NCI-H1694 (cell line): Measurements from ENCODE around the gene REN.

Experiments
- DNase-seq: peaks from one replicate; lab custom pipeline; 2025; lab: John Stamatoyannopoulos, UW

REN gene

DNA sequence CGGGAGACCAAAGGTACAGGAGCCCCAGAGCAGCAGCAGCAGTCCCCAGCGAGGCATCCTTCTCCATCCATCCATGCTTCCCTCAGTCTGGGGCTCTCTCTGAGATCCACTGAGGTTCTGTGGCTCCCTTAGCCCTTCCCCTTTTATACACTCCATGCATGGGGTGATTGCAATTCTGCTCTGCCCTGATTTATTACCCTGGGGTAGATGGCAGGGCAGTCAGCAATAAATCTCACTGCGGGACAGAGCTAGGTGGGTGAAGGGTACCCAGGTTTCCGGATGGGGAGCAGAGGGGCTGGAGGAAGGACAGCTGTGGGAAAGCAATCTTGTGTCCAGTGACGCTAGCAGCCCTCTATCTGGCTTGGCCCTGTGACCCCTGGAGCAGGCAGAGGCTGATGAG lies at the start of gene REN:
TSS of gene REN (minus strand) at position 119 of the 400 bp plus-strand sequence. CDS start at position 75, 44 bp downstream.
- no peak for DNase-seq

DNA sequence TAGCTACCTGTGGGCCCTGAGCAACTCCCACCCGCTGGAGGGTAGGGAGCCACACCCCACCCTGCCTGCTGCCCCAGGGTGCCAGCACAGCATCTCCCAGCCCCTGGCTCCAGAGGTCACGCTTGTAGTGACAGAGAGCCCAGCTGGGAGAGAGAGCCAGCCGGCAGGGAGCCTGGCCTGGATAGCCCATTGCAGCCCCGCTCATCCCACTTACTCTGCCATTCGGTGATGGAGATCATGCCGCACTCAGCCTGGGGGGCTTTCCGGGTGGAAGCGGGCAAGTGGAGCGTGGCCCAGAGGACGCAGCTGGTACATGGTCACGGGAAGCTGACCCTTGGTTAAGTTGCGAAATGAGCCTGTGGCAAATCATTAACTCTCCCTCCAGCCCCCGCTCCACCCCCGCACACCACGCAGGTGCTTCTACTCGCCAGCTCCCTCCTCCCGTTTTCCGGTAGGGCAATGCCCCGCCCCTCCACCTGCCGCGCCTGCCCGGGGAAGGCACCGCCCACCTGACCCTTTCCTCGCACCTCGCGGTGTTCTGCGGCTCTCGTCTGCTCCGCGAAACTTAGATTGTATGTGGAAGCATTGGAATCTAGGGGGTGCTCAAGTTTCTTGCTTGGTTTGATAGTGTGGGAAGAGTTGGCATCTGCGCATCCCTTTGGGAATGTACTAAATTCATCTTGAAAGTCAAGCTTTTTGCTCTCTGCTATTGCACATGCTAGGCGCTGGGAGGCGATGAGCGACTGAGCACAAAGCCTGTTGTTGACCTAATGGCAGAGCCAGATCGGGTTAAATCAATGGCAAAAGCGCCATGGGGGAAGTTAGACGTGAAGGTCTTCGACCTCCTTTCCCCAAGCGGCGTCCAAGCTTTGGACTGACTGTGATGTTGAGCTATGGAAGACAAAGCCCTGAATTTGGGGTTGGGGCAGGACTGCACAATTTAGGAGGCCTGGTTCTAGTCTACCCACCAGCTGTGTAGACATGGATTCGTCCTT lies 47.8 kb upstream of the REN start, which contains the start of gene GOLT1A:
TSS of gene GOLT1A (minus strand) at position 321 of the 995 bp plus-strand sequence. CDS start at position 239, 82 bp downstream.
- DNase-seq, result peak; percentile 46

DNA sequence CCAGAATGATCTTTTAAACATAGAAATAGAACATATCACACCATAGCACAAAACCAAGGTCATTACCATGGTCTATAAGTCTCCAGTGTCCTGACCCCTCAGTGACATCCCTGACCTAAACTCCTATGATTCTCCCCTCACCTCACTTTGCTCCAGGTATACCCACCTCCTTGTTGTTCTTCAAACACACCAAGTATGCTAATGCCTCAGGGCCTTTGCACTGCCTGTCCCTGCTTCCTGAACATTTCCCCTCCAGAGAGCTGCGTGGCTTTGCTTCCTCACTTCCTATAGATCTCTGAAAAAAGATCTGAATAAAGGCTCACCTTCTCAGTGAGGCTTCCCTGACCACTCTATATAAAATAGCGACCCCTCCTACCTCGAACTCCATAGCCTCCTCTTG lies 46.6 kb upstream of the REN start:
- DNase-seq, result no peak

DNA sequence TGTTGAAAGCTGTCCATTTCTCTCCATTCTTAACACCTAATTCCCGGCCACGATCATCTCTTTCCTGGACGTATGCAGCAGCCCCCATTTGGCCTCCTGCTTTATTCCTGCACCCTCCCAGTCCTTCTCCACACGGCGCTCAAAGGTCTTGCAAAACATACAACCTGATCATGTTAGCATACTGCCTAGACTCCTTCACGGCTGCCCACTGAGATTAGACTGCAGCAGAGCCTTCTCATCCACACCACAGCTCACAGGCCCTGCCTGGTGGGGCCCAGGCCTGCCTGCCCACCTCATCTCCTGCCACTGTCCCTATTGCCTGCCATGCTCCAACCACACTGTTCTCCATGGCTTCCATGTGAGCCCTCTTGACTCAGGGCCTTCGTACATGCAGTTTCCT lies 44.9 kb upstream of the REN start:
- DNase-seq, result no peak

DNA sequence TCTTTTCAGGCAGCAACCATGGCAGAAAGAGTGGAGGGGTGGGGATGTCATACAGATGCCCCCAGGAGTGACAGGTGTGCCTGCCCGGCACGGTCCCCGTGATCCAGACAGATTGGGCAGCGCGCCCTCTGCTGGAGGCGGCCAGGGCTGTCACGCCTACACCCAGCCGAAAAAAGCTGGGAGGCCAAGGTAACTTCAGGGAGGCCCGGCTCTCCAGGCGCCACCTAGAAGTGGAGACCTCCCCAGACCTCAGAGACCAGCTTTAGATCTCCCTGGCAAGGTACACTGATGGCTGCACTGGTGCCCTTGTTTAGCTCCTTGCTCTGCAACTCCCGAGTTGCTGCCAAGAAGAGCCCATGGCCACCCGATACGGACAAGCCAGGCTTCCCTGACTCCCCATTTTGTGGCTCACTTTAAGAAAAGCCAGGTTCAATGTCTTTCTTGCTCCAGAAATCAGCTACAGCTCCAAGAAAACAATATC lies 41.0 kb upstream of the REN start:
- peak; percentile 37 for DNase-seq

DNA sequence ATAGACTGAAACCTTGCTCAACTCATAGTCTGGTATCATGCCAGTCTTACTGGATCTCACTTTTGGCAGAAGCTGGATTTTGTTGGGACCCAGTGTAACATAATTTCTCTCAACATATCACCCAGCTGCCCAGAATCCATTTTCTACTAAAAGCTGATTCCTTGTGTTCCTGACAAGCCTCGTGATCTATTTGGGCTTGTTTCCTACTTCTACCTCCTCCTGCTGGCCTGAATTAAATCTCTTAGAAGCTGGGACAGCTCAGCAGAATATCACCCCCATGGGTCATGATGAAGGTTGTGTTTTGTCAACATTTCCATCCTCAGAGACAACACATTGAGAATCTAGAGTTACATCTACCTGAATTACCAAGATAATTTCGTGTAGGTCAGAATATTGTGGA lies 40.0 kb upstream of the REN start:
- DNase-seq, result no peak

DNA sequence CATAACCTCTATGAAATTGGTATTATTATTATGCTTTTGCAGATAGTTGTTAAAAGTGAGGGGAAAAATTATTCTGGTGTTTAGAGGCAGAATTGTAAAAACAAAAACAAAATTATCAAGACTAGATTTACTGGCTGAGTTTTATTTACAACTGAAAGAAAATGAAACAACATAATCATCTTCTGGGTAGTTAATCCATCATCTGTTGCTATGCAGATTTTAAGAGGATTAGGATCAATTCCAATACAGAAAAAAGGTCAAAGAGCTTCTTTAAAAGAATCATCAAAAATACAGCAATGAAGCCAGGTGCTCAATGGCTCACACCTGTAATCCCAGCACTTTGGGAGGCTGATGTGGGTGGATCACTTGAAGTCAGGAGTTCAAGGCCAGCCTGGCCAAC lies 39.3 kb upstream of the REN start:
- no peak for DNase-seq

DNA sequence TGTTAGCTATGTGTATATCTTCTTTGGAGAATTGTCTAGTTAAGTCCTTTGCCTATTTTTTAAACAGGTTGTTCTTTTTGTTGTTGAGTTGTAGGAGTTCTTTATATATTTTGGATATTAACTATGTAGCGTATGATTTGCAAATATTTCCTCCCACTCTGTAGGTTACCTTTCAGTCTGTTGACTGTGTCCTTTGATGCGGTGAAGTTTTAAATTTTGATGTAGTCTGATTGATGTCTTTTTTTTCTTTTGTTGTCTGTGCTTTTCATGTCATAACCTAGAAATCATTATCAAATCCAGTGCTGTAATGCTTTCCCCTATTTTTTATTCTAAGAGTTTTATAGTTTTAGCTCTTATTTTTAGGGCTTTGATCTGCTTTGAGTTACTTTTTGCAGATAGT lies 38.8 kb upstream of the REN start:
- DNase-seq, result no peak

DNA sequence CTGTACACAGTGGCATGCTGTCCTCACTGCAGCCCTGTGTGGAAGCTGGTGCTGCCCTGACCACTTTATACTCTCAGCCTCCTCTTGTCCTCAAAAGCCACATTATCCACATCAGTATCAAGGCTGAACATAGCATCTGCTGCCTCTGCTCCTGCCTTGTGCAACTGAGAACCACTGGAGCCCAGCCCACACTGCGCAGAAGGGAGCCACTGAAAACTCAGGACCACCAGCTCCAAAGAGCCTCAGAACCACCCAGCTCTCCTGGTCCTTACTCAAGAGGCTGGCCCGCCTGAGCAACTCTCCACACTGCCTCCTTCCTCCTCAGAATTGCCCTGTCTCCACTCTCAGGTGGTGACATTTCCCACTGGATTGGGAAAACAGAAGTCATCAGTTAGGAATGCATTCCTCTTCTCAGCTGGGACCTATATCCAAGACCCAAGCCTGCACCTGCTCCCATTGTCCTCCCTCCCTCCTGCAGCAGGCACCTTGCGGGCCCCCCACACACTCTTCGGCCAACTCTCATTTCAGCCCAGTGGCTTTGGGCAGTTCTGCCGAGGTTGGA lies 37.1 kb upstream of the REN start:
- DNase-seq, result no peak

DNA sequence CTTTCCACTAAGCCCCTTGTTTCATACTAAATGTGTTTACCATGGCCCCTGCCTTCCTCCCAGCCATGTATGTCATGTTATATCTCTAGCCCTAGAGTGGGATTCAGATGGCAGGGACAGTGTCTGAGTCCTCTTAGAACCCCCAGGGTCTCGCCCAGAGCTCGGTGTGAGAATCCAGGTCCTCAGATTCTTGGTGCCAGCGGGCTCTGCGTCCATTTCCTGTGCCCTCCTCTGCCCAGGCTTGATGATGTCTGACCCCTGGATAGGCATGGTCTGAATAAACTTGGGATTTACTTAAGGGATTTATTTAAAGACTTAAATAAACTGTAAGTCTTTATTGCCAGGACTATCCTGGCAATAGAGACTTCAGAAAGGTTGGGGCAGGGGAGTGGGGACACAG lies 36.3 kb upstream of the REN start:
- no peak for DNase-seq

DNA sequence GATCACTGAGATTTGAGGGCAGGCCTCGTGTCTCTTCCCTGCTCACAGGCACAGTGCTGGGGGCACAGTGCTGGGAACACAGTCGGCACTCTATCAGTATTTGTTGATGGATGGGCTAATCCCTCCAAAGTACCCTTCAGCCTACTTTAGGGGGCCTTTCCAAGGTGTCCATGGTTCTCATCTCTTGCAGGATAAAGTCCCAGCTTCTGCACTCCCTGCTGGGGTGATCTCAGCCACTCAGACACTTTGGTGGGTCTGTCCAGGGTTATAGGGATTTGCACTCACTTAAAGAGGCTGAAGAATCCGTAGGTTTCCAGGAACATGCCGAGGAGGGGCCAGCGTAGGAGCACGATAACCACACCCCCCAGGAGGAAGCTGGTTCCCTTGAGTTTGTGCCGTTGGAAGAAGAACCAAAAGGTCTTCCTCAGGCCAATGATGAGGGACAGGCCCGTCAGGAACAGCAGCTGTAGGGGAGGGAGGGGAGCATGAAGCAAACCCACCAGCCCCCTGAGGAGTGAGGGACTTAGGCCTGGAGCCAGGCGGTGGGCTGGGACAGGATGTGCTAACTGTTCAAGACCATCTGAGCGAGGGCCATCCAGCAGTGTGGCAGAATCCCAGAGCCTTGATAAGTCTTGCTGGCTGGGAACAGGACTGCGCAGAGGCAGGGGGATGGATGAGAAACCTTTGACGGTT lies 35.4 kb upstream of the REN start:
- DNase-seq, result no peak

DNA sequence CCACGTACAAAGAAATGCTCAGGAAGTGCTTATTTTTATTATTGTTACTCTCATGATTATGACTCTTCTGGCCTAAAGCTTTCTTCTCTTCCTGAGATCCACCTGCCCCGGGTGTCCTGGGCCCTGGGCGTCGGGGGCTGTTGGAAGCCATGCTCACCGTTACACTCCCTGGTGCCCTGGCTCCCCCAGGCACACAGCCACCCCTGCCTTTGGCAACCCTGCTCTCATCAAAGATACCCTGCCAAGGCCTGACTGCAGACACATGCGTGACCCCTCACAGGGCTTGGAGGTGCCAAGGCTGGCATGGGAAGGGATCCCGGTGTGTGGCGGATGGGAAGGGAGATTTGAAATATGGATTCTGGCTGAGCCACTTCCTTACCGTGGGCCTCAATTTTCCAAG lies 33.4 kb upstream of the REN start:
- no peak for DNase-seq

DNA sequence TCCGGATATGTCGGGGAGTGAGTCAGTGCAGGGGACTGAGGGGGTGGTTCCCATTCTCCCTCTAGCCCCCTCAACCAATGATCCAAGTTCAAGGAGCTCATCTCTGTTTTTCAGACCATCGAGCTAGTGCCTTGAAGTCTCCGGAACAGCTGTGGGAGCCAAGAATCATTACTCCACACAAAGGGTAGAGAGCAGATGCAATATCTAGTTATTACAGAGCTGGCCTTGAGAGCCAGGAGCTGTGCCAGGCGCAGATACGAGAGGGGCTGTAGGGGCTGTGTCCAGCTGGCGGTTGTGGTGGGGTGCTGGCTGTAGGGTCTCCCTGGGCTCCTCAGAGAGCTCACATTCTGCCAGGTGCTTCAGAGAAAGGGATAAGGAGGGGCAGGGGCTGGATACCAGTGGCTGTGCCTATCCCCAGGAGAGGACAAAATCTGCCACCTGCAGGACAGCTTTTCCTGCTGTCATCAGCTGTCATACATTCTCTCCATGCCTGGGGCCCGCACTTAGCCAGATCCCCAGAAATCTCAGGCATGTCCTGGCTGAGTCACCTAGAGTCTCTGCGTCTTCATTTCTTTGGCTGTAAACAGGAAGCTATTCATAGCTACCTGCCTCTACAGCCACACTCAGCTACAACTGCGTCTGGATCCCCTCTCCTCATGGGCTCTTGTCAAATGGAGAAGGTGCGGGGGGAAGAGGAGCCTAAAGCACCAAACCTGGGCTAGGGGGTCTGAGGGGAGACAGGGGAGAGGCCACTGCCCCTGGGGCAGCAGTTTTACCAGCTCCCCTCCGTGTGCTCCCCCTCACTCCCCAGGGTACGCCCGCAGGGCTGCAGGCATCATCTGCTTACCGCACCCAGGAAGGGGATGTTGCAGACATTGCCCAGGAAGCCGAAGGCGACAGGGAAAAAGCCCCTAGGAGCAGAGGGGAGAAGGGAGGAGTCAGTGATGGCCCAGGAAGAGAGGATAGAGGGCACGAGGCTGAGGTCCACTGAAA lies 32.5 kb upstream of the REN start:
- no peak for DNase-seq

DNA sequence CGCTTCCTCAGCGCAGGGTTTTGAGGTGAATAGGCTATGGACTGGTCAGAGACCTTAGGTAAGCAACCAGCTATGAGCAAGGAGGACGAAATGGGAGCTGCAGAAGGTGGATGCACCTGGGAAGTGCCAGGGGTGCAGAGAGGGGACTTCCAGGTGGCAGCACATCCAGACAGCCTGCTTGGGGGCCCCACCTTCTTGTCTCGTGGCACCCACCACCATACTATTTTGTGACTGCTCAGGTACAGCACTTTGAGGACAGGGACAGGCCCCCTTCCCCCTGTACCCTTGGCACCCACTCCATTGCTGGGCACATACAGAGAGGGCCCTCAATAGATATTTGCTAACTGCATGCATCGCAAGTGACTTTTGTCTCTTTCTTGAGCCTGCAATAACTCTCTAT lies 30.9 kb upstream of the REN start:
- DNase-seq, result no peak

DNA sequence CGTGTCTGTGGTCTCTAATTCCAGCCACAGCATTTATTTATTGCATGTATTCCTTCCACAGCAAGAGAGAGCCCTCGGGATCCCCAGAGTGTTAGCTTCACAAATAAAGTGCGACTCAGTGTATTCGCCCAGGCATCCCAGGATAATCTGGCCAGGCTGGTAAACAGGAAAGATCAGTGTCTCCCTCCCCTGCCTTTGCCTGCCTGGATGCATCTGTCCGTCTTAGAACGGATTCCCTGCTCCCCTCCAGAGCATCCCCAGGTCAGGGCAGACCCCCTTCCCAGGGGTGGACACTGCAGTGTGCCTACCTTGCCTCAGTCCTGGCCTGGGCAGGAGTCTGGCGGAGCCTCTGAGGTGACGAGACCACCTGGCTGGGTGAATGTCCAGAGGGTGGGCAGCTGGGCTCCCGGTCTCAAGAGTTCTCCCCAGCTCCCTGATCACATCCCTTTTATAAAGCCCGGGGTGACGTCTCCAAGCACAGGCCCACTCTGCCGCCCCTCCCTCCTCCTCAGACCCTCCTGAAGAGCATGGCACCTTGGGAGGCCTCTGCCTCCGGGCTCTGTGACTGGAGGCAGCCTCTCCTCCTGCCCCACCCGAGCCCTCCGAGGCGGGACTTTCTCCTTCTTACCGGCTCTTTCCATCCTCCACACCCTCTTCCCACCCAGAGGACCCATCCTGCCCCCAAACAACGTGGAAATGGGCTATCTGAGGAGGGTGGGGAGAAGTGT lies 30.1 kb upstream of the REN start, which contains the start of gene KISS1:
TSS of gene KISS1 (minus strand) at position 424 of the 728 bp plus-strand sequence. CDS start 3,615 bp downstream, outside the sequence.
- no peak for DNase-seq

DNA sequence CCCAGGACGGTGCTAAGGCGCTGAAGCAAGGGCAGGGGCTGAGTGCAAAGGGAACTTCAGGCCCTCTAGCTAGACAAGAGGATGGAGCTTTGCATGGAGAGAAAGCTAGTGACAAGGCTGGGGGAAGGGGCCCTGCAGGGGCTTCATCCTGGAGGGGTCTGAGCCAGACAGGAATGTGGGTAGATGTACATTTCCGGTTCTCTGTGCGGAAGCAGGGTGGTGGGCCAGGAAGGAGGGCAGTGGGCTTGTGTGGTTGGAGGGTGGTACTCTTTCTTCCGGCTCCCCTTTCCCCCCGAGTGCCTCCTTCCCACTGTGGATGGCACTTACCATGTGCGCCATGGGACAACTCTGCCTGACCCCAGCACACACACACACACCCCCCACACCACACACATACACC lies 28.6 kb upstream of the REN start:
- no peak for DNase-seq

DNA sequence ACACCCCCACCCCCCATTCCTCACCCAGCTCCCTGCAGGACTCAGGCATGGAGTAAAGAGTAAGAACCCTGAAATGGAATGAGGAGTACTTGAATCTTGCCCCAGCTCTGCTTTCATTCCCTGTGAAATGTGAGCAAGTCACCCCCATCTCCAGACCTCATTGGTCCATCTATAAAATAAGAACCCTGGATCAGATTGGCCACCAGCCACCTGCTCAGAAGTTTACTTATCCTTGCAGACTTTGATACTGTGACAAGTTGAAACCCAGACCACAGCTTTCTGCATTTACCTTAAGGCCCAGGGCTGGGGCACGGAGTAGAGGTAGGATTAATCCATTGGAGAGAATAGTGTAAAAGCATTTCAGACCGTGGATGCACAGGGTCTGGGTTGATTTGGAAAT lies 27.9 kb upstream of the REN start:
- no peak for DNase-seq

DNA sequence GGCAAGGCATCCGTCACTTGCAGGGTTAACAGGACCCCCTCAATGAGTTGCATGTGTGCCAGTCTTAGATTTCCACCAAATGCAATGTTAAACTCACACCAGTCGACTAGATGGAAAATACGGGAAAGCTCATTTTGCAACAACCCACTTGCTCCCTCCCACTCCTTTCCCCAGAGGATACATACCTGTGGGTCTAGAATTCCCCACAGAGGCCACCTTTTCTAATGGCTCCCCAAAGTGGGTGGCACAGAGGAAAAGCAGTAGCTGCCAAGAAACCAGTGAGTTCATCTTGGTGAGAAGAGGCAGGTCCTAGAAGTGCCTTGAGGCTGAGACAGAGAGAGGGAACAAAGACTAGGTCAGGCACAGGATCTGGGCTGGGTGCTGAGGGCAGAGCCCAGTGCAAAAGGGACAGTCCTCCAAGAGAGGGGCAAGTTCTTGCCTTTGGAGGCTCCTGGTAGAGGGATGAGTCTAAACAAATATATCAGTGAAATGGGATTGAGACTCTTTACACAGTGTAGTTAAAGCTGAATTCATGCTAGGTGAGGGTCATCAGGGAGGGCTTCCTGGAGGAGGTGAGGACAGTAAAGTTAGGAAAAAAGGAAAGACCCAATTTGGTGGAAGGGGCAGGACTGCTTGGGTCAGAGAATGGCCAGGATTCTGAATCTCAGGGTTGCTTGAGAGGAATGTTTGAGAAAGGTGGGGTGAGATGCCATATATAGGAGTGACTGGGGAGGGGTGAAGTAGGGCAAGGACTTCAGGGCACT lies 26.6 kb upstream of the REN start:
- DNase-seq, result no peak

DNA sequence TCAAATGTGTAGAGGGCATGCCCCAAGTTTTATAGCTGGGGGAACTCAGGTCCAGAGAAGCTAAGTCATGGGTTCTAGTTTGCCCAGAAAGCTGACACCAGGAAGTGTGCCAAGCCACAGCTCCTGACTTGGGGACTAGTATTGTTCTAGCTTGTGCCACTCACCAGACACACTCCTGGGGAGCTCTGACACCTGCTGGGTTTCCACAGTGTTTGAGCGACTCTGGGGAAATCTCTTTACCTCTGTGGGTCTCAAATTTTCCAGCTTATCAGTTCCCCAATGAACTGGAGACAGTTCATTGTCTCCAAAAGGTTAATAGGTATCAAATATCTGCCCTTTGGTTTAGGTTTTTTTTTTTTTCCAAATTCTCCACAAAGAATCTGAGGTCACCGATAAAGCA lies 25.9 kb upstream of the REN start:
- no peak for DNase-seq

DNA sequence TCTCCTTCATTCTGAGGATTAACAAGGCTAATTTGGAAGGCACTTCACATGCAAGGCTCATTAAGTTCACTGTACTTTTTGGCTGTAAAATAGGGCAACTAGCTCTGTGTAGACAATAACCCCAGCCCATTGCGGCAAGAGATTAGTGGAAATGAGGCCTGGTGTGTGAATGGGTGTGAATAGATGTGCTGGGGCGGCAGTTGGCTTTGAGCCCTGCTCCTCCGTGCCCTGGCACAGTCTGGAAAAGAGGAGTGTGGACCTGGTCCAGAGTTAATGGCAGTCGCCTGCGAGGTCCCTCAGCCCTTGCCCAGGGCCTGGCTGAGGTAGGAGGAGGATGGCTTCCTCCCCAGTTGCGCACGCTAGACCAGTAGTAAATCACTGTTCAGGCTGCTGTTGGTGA lies 25.3 kb upstream of the REN start:
- no peak for DNase-seq
